ENCODE data around the gene GNG2.

Gene GNG2

GRCh38 chr14:51950007-51950406, 89.6 kb downstream of the GNG2 start:
- DNase-seq: no peak

GRCh38 chr14:51951656-51952055, 91.2 kb downstream of the GNG2 start:
- DNase-seq: no peak

GRCh38 chr14:51954031-51954430, 93.6 kb downstream of the GNG2 start:
- DNase-seq: peak; percentile 64

GRCh38 chr14:51954657-51955056, 94.2 kb downstream of the GNG2 start:
- DNase-seq: peak; percentile 16

- no peak for DNase-seq
Observed at GRCh38 chr14:51957950-51958349, 97.5 kb downstream of the GNG2 start.

GRCh38 chr14:51959928-51960327, 99.5 kb downstream of the GNG2 start:
- DNase-seq: no peak

- DNase-seq: no peak
Observed at GRCh38 chr14:51960866-51961265, 100.5 kb downstream of the GNG2 start.

- DNase-seq: no peak
Observed at GRCh38 chr14:51962711-51963110, 102.3 kb downstream of the GNG2 start.

GRCh38 chr14:51963286-51963685, 102.9 kb downstream of the GNG2 start:
- no peak for DNase-seq

- DNase-seq: no peak
Observed at GRCh38 chr14:51967521-51967920, 107.1 kb downstream of the GNG2 start.

- no peak for DNase-seq
Observed at GRCh38 chr14:51969852-51970540, 109.6 kb downstream of the GNG2 start.

GRCh38 chr14:51972566-51972965, 112.2 kb downstream of the GNG2 start:
- no peak for DNase-seq

GRCh38 chr14:51977075-51977474, 116.7 kb downstream of the GNG2 start:
- DNase-seq: no peak

GRCh38 chr14:51978681-51979085, 118.3 kb downstream of the GNG2 start:
- no peak for DNase-seq

GRCh38 chr14:51979088-51979709, 118.8 kb downstream of the GNG2 start:
- DNase-seq: peak; percentile 76

- no peak for DNase-seq
Observed at GRCh38 chr14:51981218-51981854, 120.9 kb downstream of the GNG2 start.

GRCh38 chr14:51988221-51988620, 127.8 kb downstream of the GNG2 start:
- DNase-seq: no peak

- DNase-seq: peak; percentile 92
Observed at GRCh38 chr14:51989293-51990234, 129.2 kb downstream of the GNG2 start, which contains the start of gene RTRAF. TSS of gene RTRAF (plus strand) at chr14:51989546. CDS start at chr14:51989640, 94 bp downstream.

GRCh38 chr14:51990488-51990887, 130.1 kb downstream of the GNG2 start:
- DNase-seq: no peak

GRCh38 chr14:51993285-51993920, 133.0 kb downstream of the GNG2 start:
- no peak for DNase-seq

GRCh38 chr14:51996148-51996746, 135.8 kb downstream of the GNG2 start:
- no peak for DNase-seq

- no peak for DNase-seq
Observed at GRCh38 chr14:51998348-51998747, 137.9 kb downstream of the GNG2 start.

Data from NCI-H1436 (cell line).